ENCODE data around the gene TTC5. TPM values are rescaled to one million over a fixed set of nuclear protein-coding genes. Genes with fewer than 3 reads are reported as not detected.

The TTC5 gene
- total RNA-seq, 2 donors from 2014 or later = 15.5 to 16.7 TPM

- peak within 1 kb of the TSS; percentile 98 for H3K27ac Mint-ChIP-seq
- peak within 1 kb of the TSS; percentile 98 for H3K4me3 Mint-ChIP-seq
- H3K36me3 Mint-ChIP-seq (ENCODE audit: insufficient read depth in 2 of 2) = peaks cover 1 to 4% of the 10 kb centered on the region in 2 donors
- H3K9me3 Mint-ChIP-seq = no peaks in the 10 kb centered on the region
- peaks cover 62% of the 10 kb centered on the region for H3K4me1 Mint-ChIP-seq (ENCODE audit: low read depth)
- H3K27me3 Mint-ChIP-seq (ENCODE audit: low read depth) = no peaks in the 10 kb centered on the region
- peak; percentile 61 to 63 for DNase-seq
- ATAC-seq (replicated peaks in 1 of 2) = peak; percentile 99
Measured at GRCh38 chr14:20332788-20333493, 27.2 kb upstream of the TTC5 start, which contains the start of gene CCNB1IP1. TSS of gene CCNB1IP1 (minus strand) at chr14:20333279. CDS start at chr14:20316523, 16,756 bp downstream.

DNA sequence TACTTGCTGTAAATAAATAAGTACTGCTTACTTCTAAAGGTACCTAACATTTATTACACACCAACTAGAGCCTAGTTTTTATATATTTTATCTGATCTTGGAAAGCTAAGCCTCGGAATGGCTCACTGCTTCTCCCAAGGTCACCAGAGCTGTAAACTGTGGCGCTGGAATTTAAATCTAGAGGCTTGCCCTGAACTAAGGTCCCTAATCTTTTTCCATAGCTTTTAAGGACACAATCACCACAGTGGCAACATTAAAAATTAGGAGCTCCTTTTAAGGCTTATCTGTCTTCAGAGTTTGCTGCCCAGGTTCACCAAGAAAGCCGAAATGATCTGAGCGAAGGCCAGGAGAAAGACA lies 26.7 kb upstream of the TTC5 start:
- Mint-ChIP-seq H3K4me3 (peak overlapping the region; percentile 98), H3K27me3 (ENCODE audit: low read depth) (no peaks in the 10 kb centered on the region), H3K27ac (peak overlapping the region; percentile 98), H3K36me3 (ENCODE audit: insufficient read depth in 2 of 2) (peaks cover 1 to 4% of the 10 kb centered on the region in 2 donors), H3K4me1 (ENCODE audit: low read depth) (peaks cover 67% of the 10 kb centered on the region), H3K9me3 (no peaks in the 10 kb centered on the region)
- DNase-seq (no peak), ATAC-seq (replicated peaks in 1 of 2) (no peak)

DNA sequence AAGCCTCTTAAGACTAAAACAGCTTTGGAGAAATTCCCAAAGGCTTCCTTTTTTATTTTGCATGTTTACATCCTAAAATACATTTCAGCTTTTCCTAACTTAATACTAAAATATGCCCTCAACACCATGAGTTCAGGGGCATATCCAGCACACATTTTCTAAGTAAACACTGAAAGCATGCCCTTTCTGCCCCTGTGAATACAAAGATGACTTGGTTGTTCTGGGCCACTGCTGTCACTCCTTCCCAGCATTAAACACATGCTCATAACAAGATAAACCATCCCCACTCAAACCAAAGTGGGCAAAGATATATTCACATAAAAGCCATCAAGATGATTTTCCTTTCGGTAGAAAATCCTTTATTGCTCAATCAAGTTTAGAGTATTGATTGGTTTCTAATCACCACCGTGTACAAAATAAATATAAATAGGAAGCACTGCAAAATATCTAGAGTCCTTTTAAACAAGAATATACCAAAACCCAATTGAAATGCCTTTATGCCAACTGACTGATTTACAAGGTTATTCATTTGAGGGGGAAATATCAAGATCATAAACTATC lies 25.4 kb upstream of the TTC5 start:
- H3K4me3 Mint-ChIP-seq = peak overlapping the region; percentile 48 to 86
- no peaks in the 10 kb centered on the region for H3K9me3 Mint-ChIP-seq
- ATAC-seq (replicated peaks in 1 of 2) (no peak), DNase-seq (no peak)
- H3K27ac Mint-ChIP-seq = peak overlapping the region; percentile 76
- no peaks in the 10 kb centered on the region for H3K27me3 Mint-ChIP-seq (ENCODE audit: low read depth)
- H3K4me1 Mint-ChIP-seq (ENCODE audit: low read depth) = peaks cover 74% of the 10 kb centered on the region
- peaks cover 1 to 4% of the 10 kb centered on the region in 2 donors for H3K36me3 Mint-ChIP-seq (ENCODE audit: insufficient read depth in 2 of 2)

GRCh38 chr14:20329355-20329754 lies 23.6 kb upstream of the TTC5 start:
- ATAC-seq (replicated peaks in 1 of 2) (no peak), DNase-seq (no peak)
- H3K27ac Mint-ChIP-seq = peak overlapping the region; percentile 8
- no peaks in the 10 kb centered on the region for H3K9me3 Mint-ChIP-seq
- no peaks in the 10 kb centered on the region for H3K27me3 Mint-ChIP-seq (ENCODE audit: low read depth)
- H3K4me1 Mint-ChIP-seq (ENCODE audit: low read depth) = peaks cover 66% of the 10 kb centered on the region
- H3K36me3 Mint-ChIP-seq (ENCODE audit: insufficient read depth in 2 of 2) = peaks cover 1 to 11% of the 10 kb centered on the region in 2 donors
- peak overlapping the region in 1 of 2 donors; percentile 8 for H3K4me3 Mint-ChIP-seq

- peak overlapping the region in 1 of 2 donors; percentile 6 for H3K4me3 Mint-ChIP-seq
- H3K9me3 Mint-ChIP-seq = no peaks in the 10 kb centered on the region
- no peaks in the 10 kb centered on the region for H3K27me3 Mint-ChIP-seq (ENCODE audit: low read depth)
- ATAC-seq (replicated peaks in 1 of 2) = no peak
- peaks cover 61% of the 10 kb centered on the region for H3K4me1 Mint-ChIP-seq (ENCODE audit: low read depth)
- DNase-seq = no peak
- H3K36me3 Mint-ChIP-seq (ENCODE audit: insufficient read depth in 2 of 2) = peaks cover 1 to 12% of the 10 kb centered on the region in 2 donors
- peak overlapping the region; percentile 7 for H3K27ac Mint-ChIP-seq
Measured at GRCh38 chr14:20328705-20329104, 23.0 kb upstream of the TTC5 start.

DNA sequence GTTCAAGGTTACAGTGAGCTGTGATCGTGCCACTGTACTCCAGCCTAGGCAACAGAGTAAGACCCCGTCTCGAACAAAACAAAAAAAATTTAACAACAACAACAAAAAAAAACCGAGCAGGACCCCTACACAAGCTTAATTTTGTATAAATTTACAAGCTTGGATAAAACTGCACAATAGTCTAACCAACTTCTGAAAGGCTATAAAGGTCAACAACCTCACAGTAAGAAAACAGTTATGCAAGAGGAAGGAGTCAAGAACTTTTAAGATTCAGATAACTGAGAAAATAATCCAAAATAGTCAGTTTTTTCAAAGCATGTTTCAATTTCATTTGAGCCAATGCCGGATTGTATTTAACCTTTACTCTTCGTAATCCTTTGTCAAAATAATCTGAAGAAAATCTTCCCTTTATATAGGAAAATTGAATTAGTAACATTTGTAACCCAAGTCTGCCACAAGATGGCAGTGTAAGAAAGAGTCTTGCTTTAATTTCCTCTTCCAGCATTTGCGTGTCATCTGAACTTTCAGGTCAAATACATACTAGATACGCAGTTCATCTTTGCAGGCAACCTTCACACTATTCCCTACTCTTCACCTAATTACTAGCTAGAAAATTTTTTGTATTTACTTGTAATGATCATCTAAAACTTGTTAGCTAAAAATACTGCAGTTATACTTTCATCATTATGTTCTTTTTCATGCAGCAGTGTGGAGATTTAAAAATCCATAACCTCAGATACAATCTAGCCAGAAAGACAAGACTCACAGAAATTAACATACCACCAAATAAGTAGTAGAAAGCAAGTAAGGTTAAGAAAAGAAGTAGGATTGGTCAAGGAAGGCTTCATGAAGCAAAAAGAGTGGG lies 21.5 kb upstream of the TTC5 start:
- H3K4me3 Mint-ChIP-seq = peak overlapping the region; percentile 2 to 73
- H3K27ac Mint-ChIP-seq = peak overlapping the region; percentile 80
- H3K9me3 Mint-ChIP-seq = no peaks in the 10 kb centered on the region
- ATAC-seq (replicated peaks in 1 of 2) (peak; percentile 38 to 41), DNase-seq (peak in 1 of 2 donors; percentile 27)
- H3K4me1 Mint-ChIP-seq (ENCODE audit: low read depth) = peaks cover 51% of the 10 kb centered on the region
- no peaks in the 10 kb centered on the region for H3K27me3 Mint-ChIP-seq (ENCODE audit: low read depth)
- peaks cover 1 to 12% of the 10 kb centered on the region in 2 donors for H3K36me3 Mint-ChIP-seq (ENCODE audit: insufficient read depth in 2 of 2)

GRCh38 chr14:20317720-20318119 lies 12.0 kb upstream of the TTC5 start:
- H3K36me3 Mint-ChIP-seq (ENCODE audit: insufficient read depth in 2 of 2) = peaks cover 0 to 22% of the 10 kb centered on the region in 2 donors
- no peaks in the 10 kb centered on the region for H3K27me3 Mint-ChIP-seq (ENCODE audit: low read depth)

DNA sequence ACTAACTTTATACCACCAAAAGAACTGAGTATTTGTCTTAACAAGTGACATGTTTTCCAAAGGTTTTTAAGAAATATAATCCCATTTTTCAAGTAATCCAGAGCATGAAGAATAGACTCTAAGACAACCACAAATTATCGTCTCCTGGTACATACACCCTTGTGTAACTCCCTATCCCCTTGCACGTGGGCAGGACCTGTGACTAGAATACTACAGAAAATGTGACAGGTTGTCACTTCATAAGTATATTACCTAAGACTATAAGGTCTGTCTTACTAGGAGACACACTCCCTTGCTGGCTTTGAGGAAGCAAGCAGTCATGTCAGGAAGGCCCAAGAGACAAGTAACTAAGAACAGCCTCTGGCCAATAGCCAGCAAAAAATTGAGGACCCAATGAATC lies 8.3 kb upstream of the TTC5 start:
- no peaks in the 10 kb centered on the region for H3K9me3 Mint-ChIP-seq
- H3K36me3 Mint-ChIP-seq (ENCODE audit: insufficient read depth in 2 of 2) = peaks cover 0 to 25% of the 10 kb centered on the region in 2 donors
- DNase-seq (no peak), ATAC-seq (replicated peaks in 1 of 2) (no peak)
- no peak overlapping the region for H3K27ac Mint-ChIP-seq
- H3K4me1 Mint-ChIP-seq (ENCODE audit: low read depth) = no peaks in the 10 kb centered on the region
- no peak overlapping the region for H3K4me3 Mint-ChIP-seq
- H3K27me3 Mint-ChIP-seq (ENCODE audit: low read depth) = no peaks in the 10 kb centered on the region

More at GRCh38 chr14:20317720-20318119, 12.0 kb upstream of the TTC5 start:
- no peak overlapping the region for H3K27ac Mint-ChIP-seq
- ATAC-seq (replicated peaks in 1 of 2) (no peak), DNase-seq (no peak)
- no peaks in the 10 kb centered on the region for H3K4me1 Mint-ChIP-seq (ENCODE audit: low read depth)
- no peak overlapping the region for H3K4me3 Mint-ChIP-seq
- no peaks in the 10 kb centered on the region for H3K9me3 Mint-ChIP-seq

DNA sequence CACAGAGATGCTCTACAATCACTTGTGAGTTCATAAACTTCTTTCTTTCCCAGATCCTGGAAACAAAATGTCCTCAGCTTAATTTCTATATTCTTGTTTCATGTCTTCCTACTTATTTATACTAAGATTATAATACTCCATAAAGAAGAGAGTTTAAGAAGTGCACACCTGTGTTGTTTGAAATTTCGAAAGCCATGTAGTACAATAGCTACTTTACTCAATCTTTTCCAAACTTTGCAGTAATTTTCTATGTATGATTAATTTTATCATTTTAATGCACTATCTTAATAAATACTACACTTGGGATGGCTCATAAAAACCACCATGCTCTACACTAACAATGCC lies 300 bp upstream of the TTC5 start:
- H3K9me3 Mint-ChIP-seq = no peaks in the 10 kb centered on the region
- H3K36me3 Mint-ChIP-seq (ENCODE audit: insufficient read depth in 2 of 2) = peaks cover 1 to 4% of the 10 kb centered on the region in 2 donors
- peaks cover 29% of the 10 kb centered on the region for H3K4me1 Mint-ChIP-seq (ENCODE audit: low read depth)
- ATAC-seq (replicated peaks in 1 of 2) (peak; percentile 7 to 17), DNase-seq (no peak)
- peak overlapping the region; percentile 83 to 95 for H3K4me3 Mint-ChIP-seq
- H3K27me3 Mint-ChIP-seq (ENCODE audit: low read depth) = no peaks in the 10 kb centered on the region
- H3K27ac Mint-ChIP-seq = peak overlapping the region; percentile 12

- no peak overlapping the region for H3K27ac Mint-ChIP-seq
- ATAC-seq (replicated peaks in 1 of 2) (peak; percentile 28 to 58), DNase-seq (no peak)
Measured at GRCh38 chr14:20302042-20302755, 3.6 kb downstream of the TTC5 start.

DNA sequence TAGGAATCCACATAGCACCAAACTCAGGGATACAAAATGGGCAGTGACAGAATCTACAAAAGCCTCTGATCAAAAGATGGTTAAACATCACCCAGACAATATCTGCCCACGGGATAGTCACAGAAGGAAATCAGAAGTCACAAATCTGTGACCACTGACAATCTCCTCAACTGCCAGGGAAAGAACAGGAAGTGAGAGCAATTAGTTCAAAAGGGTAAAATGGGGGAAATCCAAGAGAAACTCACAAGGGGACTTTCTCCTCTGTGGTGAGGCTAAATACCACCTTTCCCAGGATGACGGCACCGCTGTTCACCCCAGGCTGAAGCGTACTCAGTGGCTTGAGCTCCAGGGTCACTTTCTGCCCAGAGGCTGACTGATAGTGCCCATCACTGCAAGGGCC lies 10.7 kb downstream of the TTC5 start:
- DNase-seq (no peak), ATAC-seq (replicated peaks in 1 of 2) (peak; percentile 20 to 55)
- peaks cover 7% of the 10 kb centered on the region for H3K4me1 Mint-ChIP-seq (ENCODE audit: low read depth)
- H3K4me3 Mint-ChIP-seq = no peak overlapping the region
- H3K9me3 Mint-ChIP-seq = no peaks in the 10 kb centered on the region
- peaks cover 4 to 17% of the 10 kb centered on the region in 2 donors for H3K36me3 Mint-ChIP-seq (ENCODE audit: insufficient read depth in 2 of 2)
- peak overlapping the region; percentile 64 for H3K27ac Mint-ChIP-seq
- H3K27me3 Mint-ChIP-seq (ENCODE audit: low read depth) = no peaks in the 10 kb centered on the region

More at GRCh38 chr14:20302042-20302755, 3.6 kb downstream of the TTC5 start:
- H3K36me3 Mint-ChIP-seq (ENCODE audit: insufficient read depth in 2 of 2) = peaks cover 3 to 8% of the 10 kb centered on the region in 2 donors
- no peaks in the 10 kb centered on the region for H3K27me3 Mint-ChIP-seq (ENCODE audit: low read depth)
- H3K4me1 Mint-ChIP-seq (ENCODE audit: low read depth) = peaks cover 29% of the 10 kb centered on the region
- H3K9me3 Mint-ChIP-seq = no peaks in the 10 kb centered on the region
- H3K4me3 Mint-ChIP-seq = peak overlapping the region in 1 of 2 donors; percentile 26

DNA sequence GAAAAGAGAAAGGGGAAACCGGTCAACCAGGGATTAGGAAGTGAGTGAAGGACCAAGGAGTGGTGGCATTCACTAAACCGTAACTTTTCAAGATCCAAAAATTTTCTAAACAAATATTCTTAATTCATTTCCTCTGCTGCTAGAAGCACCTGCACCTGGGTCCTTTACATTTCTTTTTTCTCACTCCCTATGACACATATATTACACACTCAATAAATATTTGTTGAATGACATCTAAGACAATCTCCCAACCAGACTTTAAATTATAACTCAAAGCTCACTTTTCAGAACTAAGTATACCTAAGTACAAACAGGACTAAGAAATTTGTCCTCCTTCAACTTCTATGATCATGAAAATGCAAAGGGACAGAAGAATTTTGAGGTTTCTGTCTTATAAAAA lies 11.1 kb downstream of the TTC5 start:
- no peaks in the 10 kb centered on the region for H3K27me3 Mint-ChIP-seq (ENCODE audit: low read depth)
- ATAC-seq (replicated peaks in 1 of 2) (no peak), DNase-seq (no peak)
- peak overlapping the region; percentile 64 for H3K27ac Mint-ChIP-seq
- H3K4me3 Mint-ChIP-seq = no peak overlapping the region
- peaks cover 4 to 19% of the 10 kb centered on the region in 2 donors for H3K36me3 Mint-ChIP-seq (ENCODE audit: insufficient read depth in 2 of 2)
- H3K9me3 Mint-ChIP-seq = no peaks in the 10 kb centered on the region
- peaks cover 7% of the 10 kb centered on the region for H3K4me1 Mint-ChIP-seq (ENCODE audit: low read depth)

Data from activated T-cell treated with anti-CD3 and anti-CD28 coated beads, Interleukin-2, amount 50 U/mL, for 72 hours (primary cell).